Neural cell (in vitro differentiated cells): ENCODE data around the gene TMEM132C. TPM values are rescaled to one million over a fixed set of nuclear protein-coding genes. Genes with fewer than 3 reads are reported as not detected.

Experiments used
- H2AFZ ChIP-seq: fragments of 200-600, 300-800 bp; sonication (generic), shearing (Covaris generic); 2 replicates; pipeline ENCODE4 v1.6.0; 2014; ENCODE audit warnings: low read depth, mild to moderate bottlenecking, antibody characterized with exemption, low read length, moderate library complexity
- H3F3A ChIP-seq: fragments of 200-600 bp; shearing (Covaris generic); 2 replicates; pipeline ENCODE4 v1.6.1; 2016; ENCODE audit warnings: mild to moderate bottlenecking, moderate library complexity, mixed read lengths, antibody characterized with exemption, low read length; ENCODE audit not compliant: insufficient read depth, poor library complexity, severe bottlenecking
- H3K27ac ChIP-seq: fragments of 200-600, 300-800 bp; sonication (generic), shearing (Covaris generic); 2 replicates; pipeline ENCODE4 v1.5.1; 2014; ENCODE audit warnings: mild to moderate bottlenecking, low read length, moderate library complexity
- H3K27me3 ChIP-seq: fragments of 300-800, 200-600 bp; sonication (generic), shearing (Covaris generic); 2 replicates; pipeline ENCODE4 v1.6.0; 2014; ENCODE audit warnings: mild to moderate bottlenecking, low read depth, low read length, moderate library complexity; ENCODE audit not compliant: insufficient read depth
- H3K36me3 ChIP-seq: fragments of 300-800, 200-600 bp; sonication (generic), shearing (Covaris generic); 2 replicates; pipeline ENCODE4 v1.5.1; 2014; ENCODE audit warnings: mild to moderate bottlenecking, antibody characterized with exemption, low read length, moderate library complexity; ENCODE audit not compliant: insufficient read depth
- H3K4me2 ChIP-seq: fragments of 300-800, 200-600 bp; sonication (generic), shearing (Covaris generic); 2 replicates; pipeline ENCODE4 v1.6.0; 2014; ENCODE audit warnings: mild to moderate bottlenecking, low read length
- H3K4me3 ChIP-seq: fragments of 300-800, 200-600 bp; sonication (generic), shearing (Covaris generic); 2 replicates; pipeline ENCODE4 v1.5.1; 2014; ENCODE audit warnings: mild to moderate bottlenecking, low read length, moderate library complexity
- H3K79me2 ChIP-seq: fragments of 200-600 bp; shearing (Covaris generic); replicated peaks from 2 replicates; pipeline ENCODE4 v1.6.0; 2014; ENCODE audit warnings: mild to moderate bottlenecking, low read length, moderate library complexity; ENCODE audit not compliant: insufficient read depth
- H3K9ac ChIP-seq: fragments of 300-800, 200-600 bp; sonication (generic), shearing (Covaris generic); 2 replicates; pipeline ENCODE4 v1.6.1; 2016; ENCODE audit warnings: mild to moderate bottlenecking, low read length, mixed read lengths
- H3K9me2 ChIP-seq: fragments of 200-600 bp; shearing (Covaris generic); 2 replicates; pipeline ENCODE4 v1.6.1; 2016; ENCODE audit warnings: mild to moderate bottlenecking, low read length, mixed read lengths; ENCODE audit not compliant: insufficient read depth
- H3K9me3 ChIP-seq: fragments of 200-600, 300-800 bp; sonication (generic), shearing (Covaris generic); 2 replicates; pipeline ENCODE4 v1.6.1; 2016; ENCODE audit warnings: mild to moderate bottlenecking, mixed run types, low read length, moderate library complexity, mixed read lengths
- H4K20me1 ChIP-seq: fragments of 200-600 bp; shearing (Covaris generic); 2 replicates; pipeline ENCODE4 v1.6.1; 2016; ENCODE audit warnings: mild to moderate bottlenecking, mixed run types; ENCODE audit not compliant: insufficient read depth
- CTCF ChIP-seq: fragments of 450-650 bp; IDR thresholded peaks from 2 replicates; pipeline ENCODE4 v1.5.1; 2014; ENCODE audit warnings: antibody characterized with exemption, mild to moderate bottlenecking, moderate library complexity; ENCODE audit not compliant: poor library complexity, severe bottlenecking
- EP300 ChIP-seq: fragments of 450-650 bp; conservative IDR thresholded peaks from 2 replicates; pipeline ENCODE4 v1.6.1; 2014; ENCODE audit warnings: antibody characterized with exemption, mild to moderate bottlenecking, moderate library complexity; ENCODE audit not compliant: poor library complexity, severe bottlenecking
- EZH2 ChIP-seq: fragments of 200-600, 300-800 bp; shearing (Covaris generic), sonication (generic); IDR thresholded peaks from 2 replicates; pipeline ENCODE4 v1.6.1; 2014; ENCODE audit warnings: antibody characterized with exemption, low read length, borderline replicate concordance, mild to moderate bottlenecking; ENCODE audit not compliant: insufficient read depth, poor library complexity, severe bottlenecking
- MXI1 ChIP-seq: fragments of 450-650 bp; conservative IDR thresholded peaks from 2 replicates; pipeline ENCODE4 v1.6.1; 2014; ENCODE audit warnings: antibody characterized with exemption, mild to moderate bottlenecking; ENCODE audit not compliant: poor library complexity, severe bottlenecking
- POLR2AphosphoS5 ChIP-seq: IDR thresholded peaks from 2 replicates; pipeline ENCODE4 v1.6.1; 2012
- RAD21 ChIP-seq: fragments of 450-650 bp; conservative IDR thresholded peaks from 2 replicates; pipeline ENCODE4 v1.6.1; 2014; ENCODE audit warnings: antibody characterized with exemption, mild to moderate bottlenecking, moderate library complexity
- SMC3 ChIP-seq: fragments of 450-650 bp; conservative IDR thresholded peaks from 2 replicates; pipeline ENCODE4 v1.6.1; 2014; ENCODE audit warnings: antibody characterized with exemption, mild to moderate bottlenecking, moderate library complexity; ENCODE audit not compliant: poor library complexity
- TAF1 ChIP-seq: IDR thresholded peaks from 2 replicates; pipeline ENCODE4 v1.6.1; 2012; ENCODE audit warnings: low read depth
- polyA plus RNA-seq: library from polyadenylated mRNA; depleted of rRNA; stranded (reverse); fragments of >200 nt; gene quantifications from 2 replicates; pipeline ENCODE4 v1.2.3, GENCODE V29; 2014
- TF ChIP-seq, protein P1 (sequence below): IDR thresholded peaks from 2 replicates; pipeline ENCODE4 v1.6.1; 2012; ENCODE audit warnings: borderline replicate concordance

The TMEM132C gene
- polyA plus RNA-seq, 1 donor from 2014 or later: 0.06 TPM

- Histone ChIP-seq H3K36me3 (no peaks in the 10 kb centered on the region), H3K27me3 (peaks cover 4% of the 10 kb centered on the region), H3K4me3 (no peak overlapping the region), H3F3A (no peaks in the 10 kb centered on the region), H4K20me1 (no peaks in the 10 kb centered on the region), H3K9me2 (no peaks in the 10 kb centered on the region), H3K9ac (no peak overlapping the region), H3K4me2 (no peak overlapping the region), H3K9me3 (no peaks in the 10 kb centered on the region), H3K79me2 (no peaks in the 10 kb centered on the region), H3K27ac (no peak overlapping the region), H2AFZ (no peak overlapping the region)
- TF ChIP-seq POLR2AphosphoS5: no peak
- TF ChIP-seq CTCF: no peak
- TF ChIP-seq MXI1: no peak
- no peak for TF ChIP-seq EZH2
- TF ChIP-seq TAF1: no peak
- TF ChIP-seq SMC3: no peak
- TF ChIP-seq EP300: no peak
- TF ChIP-seq RAD21: no peak
- TF ChIP-seq, protein P1, sequence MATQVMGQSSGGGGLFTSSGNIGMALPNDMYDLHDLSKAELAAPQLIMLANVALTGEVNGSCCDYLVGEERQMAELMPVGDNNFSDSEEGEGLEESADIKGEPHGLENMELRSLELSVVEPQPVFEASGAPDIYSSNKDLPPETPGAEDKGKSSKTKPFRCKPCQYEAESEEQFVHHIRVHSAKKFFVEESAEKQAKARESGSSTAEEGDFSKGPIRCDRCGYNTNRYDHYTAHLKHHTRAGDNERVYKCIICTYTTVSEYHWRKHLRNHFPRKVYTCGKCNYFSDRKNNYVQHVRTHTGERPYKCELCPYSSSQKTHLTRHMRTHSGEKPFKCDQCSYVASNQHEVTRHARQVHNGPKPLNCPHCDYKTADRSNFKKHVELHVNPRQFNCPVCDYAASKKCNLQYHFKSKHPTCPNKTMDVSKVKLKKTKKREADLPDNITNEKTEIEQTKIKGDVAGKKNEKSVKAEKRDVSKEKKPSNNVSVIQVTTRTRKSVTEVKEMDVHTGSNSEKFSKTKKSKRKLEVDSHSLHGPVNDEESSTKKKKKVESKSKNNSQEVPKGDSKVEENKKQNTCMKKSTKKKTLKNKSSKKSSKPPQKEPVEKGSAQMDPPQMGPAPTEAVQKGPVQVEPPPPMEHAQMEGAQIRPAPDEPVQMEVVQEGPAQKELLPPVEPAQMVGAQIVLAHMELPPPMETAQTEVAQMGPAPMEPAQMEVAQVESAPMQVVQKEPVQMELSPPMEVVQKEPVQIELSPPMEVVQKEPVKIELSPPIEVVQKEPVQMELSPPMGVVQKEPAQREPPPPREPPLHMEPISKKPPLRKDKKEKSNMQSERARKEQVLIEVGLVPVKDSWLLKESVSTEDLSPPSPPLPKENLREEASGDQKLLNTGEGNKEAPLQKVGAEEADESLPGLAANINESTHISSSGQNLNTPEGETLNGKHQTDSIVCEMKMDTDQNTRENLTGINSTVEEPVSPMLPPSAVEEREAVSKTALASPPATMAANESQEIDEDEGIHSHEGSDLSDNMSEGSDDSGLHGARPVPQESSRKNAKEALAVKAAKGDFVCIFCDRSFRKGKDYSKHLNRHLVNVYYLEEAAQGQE: no peak
These were observed 9.5 kb downstream of the TMEM132C start for GRCh38 chr12:128276471-128276870.

GRCh38 chr12:128286970-128287369 is 20.0 kb downstream of the TMEM132C start:
- Histone ChIP-seq H2AFZ (no peak overlapping the region), H3K27me3 (no peaks in the 10 kb centered on the region), H3F3A (no peaks in the 10 kb centered on the region), H3K4me3 (no peak overlapping the region), H3K79me2 (no peaks in the 10 kb centered on the region), H3K9me2 (no peaks in the 10 kb centered on the region), H3K9me3 (no peaks in the 10 kb centered on the region), H3K9ac (no peak overlapping the region), H3K27ac (no peak overlapping the region), H3K4me2 (no peak overlapping the region), H4K20me1 (no peaks in the 10 kb centered on the region), H3K36me3 (no peaks in the 10 kb centered on the region)
- TF ChIP-seq MXI1 (no peak), SMC3 (no peak), CTCF (no peak), POLR2AphosphoS5 (no peak), TAF1 (no peak), EZH2 (no peak), EP300 (no peak), RAD21 (no peak)
- TF ChIP-seq, protein P1: no peak
